Measurements from ENCODE around the gene ILRUN.
"Not testable (repeated sequence)": the region's sequence is repeated elsewhere in the genome, so short reads cannot be mapped to it uniquely, and the experiment has no call there.

ILRUN gene

DNA sequence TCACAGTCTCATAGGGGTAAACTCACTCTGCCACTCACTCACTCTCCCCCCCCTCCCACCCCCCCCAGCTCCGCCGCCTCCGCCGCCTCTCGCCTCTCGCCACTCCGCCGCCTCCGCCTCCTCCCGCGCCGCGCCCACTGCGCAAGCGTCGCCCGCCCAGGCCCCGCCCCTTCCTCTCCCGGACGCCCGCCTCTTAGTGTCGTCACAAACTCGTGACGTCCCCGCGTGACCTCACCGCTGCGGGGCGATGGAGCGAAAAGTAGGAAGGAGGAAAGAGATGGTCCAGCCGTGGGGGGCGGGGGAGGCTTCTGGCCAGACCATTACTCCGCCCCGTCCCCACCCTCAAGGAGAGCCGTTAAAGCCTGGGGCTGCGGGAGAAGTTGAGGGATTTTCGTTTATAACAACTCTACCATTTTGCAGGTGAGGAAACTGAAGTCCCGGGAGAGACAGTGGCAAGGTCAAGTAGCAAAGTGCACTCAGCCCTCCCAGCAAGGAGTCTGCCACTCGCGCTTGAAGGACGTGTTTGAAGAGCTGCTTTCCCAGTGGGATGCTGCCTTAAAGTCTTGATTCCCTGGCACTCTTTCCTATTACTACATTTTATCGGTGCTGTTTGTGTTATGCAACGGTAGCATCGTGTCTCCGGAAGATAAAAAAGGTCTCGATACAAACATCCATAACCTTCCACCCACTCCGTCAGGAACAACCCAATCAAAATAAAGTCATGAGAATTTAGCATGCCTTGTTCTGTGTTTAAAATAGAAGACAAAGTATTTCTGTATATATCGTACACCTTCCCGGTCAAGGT is at the start of gene ILRUN:
Gene ILRUN, minus strand, starts transcription at position 29 of the 805 bp plus-strand sequence. CDS start 164 bp downstream, outside the sequence.
- DNase-seq (ENCODE audit: low spot score) = peak; percentile 86

GRCh38 chr6:34745277-34746103 is 48.9 kb upstream of the ILRUN start:
- no peak for DNase-seq (ENCODE audit: low spot score)

DNA sequence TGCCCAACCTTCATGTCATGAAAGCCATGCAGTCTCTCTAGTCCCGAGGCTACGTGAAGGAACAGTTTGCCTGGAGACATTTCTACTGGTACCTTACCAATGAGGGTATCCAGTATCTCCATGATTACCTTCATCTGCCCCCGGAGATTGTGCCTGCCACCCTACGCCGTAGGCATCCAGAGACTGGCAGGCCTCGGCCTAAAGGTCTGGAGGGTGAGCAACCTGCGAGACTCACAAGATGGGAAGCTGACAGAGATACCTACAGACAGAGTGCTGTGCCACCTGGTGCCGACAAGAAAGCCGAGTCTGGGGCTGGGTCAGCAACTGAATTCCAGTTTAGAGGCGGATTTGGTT is 47.7 kb upstream of the ILRUN start:
- not testable (repeated sequence) for DNase-seq (ENCODE audit: low spot score)

DNA sequence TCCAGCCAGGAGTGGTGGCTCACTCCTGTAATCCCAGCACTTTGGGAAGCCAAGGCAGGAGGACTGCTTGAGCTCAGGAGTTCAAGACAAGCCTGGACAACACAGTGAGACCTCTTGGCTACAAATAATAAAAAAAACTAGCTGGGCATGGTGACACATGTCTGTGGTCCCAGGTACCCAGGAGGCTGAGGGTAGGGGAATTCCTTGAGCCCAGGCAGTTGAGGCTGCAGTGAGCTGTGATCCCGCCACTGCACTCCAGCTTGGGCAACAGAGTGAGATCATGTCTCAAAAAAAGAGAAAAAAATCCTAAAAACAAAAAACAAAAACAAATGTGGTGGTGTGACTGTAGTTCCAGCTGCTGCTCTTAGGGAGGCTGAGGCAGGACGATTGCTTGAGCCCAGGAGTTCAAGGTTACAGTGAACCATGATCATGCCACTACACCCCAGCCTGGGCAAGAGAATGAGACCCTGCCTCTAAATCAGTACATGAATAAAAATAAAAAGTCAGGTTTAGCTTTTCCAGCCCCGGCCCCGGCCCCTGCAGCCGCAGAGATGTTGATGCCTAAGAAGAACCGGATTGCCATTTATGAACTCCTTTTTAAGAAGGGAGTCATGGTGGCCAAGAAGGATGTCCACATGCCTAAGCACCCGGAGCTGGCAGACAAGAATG is 47.2 kb upstream of the ILRUN start:
- DNase-seq (ENCODE audit: low spot score) = no peak

DNA sequence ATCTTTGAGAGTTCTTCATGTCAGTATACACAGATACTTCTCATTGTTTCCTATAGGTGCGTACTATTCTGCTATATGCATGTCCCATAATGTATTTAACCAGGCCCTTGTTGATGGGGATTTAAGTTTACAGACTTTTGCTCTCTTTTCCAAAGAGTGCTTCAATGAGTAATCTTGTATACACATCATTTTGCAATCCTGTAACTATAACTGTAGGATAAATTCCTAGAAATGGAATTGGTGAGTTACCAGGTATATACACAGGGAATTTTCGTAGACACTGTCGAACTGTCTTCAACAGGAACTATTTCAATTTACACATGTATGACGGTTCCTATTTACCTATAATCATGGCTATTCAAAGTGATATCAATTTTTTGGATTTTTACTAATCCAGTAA is 45.5 kb upstream of the ILRUN start:
- no peak for DNase-seq (ENCODE audit: low spot score)

DNA sequence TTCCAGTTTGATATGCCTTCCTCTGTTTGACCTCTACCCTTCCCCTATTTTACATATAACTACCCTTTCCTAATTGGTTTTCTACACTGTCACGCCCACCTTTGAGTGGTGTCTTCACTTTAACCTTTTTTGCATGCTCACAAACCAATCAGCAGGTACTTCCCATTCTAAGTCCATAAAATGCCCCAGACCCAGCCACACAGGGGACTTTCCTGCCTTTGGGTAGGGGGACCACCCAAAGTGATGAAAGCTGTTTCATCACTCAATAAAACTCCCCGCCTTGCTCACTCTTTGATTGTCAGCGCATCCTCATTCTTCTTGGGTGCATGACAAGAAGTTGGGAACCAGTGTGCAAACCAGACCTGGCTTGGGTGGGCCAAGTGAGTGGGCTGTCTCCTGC is 40.3 kb upstream of the ILRUN start:
- no peak for DNase-seq (ENCODE audit: low spot score)

DNA sequence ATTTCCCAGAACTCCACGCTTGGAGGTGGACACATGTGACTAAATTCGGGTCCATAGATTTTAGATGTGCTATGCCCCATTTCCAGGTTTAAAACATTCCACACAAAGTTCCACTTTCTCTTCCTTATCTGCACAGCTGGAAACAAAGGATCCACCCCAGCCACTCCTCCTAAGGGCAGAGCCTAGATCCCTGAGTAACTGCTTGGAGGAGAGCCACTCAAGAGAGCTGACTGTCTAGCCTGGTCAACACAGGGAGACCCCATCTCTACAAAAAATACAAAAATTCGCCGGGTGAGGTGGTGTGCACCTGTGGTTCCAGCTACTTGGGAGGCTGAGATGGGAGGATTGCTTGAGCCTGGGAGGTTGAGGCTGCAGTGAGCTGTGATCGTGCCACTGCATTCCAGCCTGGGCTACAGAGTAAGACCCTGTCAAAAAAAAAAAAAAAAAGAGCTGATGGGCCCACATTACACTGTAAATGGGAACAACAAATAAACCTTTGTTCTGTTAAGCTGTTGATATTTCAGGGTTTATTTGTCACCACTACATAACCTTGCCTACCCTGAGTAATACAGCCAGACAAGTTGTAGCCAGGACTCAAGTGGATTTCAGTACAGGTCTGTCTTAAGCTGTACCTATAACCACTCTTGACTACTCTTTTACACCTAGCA is 35.0 kb upstream of the ILRUN start:
- no peak for DNase-seq (ENCODE audit: low spot score)

GRCh38 chr6:34729631-34730470 is 33.3 kb upstream of the ILRUN start:
- no peak for DNase-seq (ENCODE audit: low spot score)

- DNase-seq (ENCODE audit: low spot score) = no peak
Observed at GRCh38 chr6:34726055-34726454, 29.5 kb upstream of the ILRUN start.

DNA sequence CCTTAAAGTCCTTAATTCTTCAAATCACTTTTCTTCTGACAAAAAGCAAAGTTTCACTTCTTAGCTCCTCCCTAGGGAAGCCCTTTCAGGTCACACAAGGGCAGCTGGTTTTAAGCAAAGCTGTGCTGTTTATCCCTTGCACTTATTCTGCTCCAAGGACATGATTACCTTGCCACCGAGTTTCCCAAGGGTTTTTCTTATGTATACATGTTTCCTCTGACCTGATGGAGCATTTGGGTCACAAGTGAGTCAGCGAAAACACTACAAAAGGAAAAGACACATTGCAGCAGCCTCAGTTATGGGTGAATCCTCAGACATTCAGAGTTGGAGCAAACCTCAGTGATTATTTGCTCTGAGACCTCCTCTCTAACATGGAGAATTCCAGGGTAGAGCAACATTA is 26.6 kb upstream of the ILRUN start:
- DNase-seq (ENCODE audit: low spot score) = peak; percentile 10

DNA sequence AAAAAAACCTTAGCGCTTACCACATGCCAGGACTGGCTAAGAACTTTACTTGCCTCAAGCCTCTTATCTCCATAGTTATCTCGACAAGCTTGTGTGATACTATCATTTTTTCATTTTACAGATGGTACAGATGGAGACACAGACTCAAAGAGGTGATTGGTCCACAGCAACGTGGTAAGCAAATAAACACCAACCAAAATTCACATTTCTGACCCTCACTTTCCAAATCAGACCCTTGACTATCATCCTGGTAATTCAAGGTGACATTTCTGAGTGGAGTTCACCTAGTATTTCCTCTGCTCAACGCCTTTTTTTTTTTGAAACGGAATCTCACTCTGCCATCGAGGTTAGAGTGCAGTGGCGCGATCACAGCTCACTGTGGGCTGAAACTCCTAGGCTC is 25.9 kb upstream of the ILRUN start:
- DNase-seq (ENCODE audit: low spot score) = no peak

DNA sequence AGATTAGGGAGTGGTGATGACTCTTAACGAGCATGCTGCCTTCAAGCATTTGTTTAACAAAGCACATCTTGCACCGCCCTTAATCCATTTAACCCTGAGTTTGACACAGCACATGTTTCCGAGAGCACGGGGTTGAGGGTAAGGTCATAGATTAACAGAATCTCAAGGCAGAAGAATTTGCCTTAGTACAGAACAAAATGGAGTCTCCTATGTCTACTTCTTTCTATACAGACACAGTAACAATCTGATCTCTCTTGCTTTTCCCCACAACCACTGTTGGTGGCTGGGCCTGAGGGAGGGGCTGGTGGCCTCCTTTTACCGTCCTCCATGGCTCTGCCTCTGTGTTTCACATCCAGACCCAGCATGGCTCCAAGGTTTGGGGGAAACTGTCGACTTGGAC is 23.6 kb upstream of the ILRUN start:
- DNase-seq (ENCODE audit: low spot score) = not testable (repeated sequence)

- not testable (repeated sequence) for DNase-seq (ENCODE audit: low spot score)
Observed at GRCh38 chr6:34719646-34720045, 23.1 kb upstream of the ILRUN start.

DNA sequence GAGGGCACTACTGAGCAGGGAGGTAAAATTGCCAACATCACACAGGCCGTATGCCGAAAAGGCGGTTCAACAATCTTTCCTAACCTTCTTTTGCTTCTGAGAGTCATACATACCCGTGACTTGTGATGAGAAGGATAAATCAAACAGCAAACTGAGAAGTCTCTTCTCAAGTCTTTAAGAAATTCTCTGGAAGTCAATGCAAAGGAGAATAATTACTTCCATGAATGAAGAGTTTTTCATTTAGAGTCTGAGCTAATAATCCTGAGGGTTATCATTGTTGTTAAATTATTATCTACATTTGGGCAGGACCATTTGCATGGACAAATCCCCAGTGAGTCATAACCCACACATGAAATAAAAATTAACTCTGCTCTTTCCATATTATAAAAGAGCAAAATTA is 22.4 kb upstream of the ILRUN start:
- no peak for DNase-seq (ENCODE audit: low spot score)

DNA sequence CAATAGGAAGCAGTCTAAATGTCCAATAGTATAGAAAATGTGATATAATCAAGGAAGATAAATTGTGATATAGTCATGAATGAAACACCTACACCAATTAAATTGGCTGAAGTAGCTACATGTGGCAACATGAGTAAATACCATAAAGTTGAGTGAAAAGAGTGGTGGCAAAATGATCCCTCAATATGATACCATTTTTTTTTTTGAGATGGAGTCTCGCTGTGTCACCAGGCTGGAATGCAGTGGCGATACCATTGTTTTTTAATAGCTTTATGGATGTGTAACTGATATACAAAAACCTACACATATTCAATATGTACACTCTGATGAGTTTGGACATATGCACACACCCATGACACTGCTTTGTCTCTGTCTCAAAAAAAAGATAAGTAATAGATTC is 20.9 kb upstream of the ILRUN start:
- no peak for DNase-seq (ENCODE audit: low spot score)

DNA sequence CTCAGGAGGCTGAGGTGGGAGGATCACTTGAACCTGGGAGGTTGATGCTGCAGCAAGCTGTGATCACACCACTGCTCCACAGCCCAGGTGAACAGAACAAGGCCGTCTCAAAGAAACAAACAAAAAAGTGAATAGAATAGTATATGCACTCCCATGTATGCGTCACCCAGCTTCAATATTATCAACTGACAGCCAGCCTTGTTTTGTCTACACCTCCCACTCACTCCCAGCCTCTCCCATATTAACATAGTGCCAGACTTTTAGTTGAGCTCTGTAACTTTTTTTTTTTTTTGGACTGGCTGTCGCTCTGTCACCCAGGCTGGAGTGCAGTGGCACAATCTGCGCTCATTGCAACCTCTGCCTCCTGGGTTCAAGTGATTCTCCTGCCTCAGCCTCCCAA is 18.1 kb upstream of the ILRUN start:
- DNase-seq (ENCODE audit: low spot score) = no peak

DNA sequence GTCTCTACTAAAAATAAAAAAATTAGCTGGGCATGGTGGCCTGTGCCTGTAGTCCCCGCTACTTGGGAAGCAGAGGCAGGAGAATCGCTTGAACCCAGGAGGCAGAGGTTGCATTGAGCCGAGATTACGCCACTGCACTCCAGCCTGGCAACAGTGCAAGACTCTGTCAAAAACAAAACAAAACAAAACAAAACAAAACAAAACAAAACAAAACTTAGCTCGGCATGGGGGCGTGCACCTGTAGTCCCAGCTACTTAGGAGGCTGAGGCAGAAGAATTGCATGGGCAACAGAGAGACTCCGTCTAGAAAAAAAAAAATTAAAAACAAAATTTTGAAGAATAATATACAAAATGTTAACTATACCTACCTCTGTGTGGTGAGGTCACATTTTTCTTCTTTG is 16.3 kb upstream of the ILRUN start:
- not testable (repeated sequence) for DNase-seq (ENCODE audit: low spot score)

- DNase-seq (ENCODE audit: low spot score) = no peak
Observed at GRCh38 chr6:34709386-34709785, 12.8 kb upstream of the ILRUN start.

- DNase-seq (ENCODE audit: low spot score) = no peak
Observed at GRCh38 chr6:34705241-34705640, 8.7 kb upstream of the ILRUN start.

DNA sequence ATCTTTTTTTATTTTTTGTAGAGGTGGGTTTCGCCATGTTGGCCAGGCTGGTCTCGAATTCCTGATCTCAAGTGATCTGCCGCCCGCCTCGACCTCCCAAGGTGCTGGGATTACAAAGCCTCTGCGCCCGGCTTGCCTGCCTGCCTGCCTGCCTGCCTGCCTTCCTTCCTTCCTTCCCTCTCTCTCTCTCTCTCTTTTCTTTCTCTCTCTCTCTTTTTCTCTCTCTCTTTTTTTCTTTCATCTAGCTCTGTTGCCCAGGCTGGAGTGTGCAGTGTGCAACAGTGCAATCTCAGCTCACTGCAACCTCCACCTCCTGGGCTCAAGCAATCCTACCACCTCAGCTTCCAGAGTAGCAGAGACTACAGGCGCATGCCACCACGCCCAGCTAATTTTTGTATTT is 4.6 kb upstream of the ILRUN start:
- no peak for DNase-seq (ENCODE audit: low spot score)

DNA sequence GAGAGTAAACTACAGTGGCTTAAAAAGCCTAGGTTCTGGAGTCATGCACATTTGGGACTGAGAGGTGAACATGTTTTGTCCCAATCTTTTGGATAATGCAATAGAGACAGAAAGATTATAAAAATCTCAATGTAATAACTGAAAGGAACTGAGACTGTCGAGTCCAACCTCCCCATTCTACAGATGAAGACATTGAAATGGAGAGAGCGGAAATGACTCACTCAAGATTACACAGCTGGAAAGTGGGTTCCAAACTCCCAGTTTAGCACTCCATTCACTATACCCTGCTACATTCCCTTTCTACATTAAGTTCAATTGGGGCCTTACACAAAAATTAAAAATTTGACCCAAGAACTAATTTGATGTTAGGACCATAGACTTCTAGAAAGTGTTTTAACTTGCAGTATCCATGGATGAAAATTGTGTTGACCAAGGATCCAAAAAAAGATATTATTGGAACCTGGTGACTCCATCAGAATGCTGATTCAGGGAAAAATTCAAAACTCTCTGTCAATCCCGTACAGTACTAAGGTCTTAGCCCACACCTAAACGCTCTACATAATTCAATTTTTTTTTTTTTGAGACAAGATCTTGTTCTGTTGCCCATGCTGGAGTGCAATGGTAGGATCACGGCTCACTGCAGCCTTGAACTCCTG is 1.5 kb upstream of the ILRUN start:
- no peak for DNase-seq (ENCODE audit: low spot score)
